CD4-positive, alpha-beta T cell (primary cell): Measurements from ENCODE around the gene ST6GALNAC2. TPM values are rescaled to one million over a fixed set of nuclear protein-coding genes. Genes with fewer than 3 reads are reported as not detected.

ENCODE experiments used
- ATAC-seq: fragments of 200-7000 bp; cut with Tn5 transposase; one replicate; pipeline ENCODE4 v1.10.0; 2022; ENCODE audit warnings: mild to moderate bottlenecking; ENCODE audit not compliant: poor library complexity
- CTCF ChIA-PET: fragments of 350-600 bp; sonication (Branson Sonifier 250); formaldehyde crosslinking; loops from one replicate; lab custom pipeline; 2021; ENCODE audit warnings: antibody characterized with exemption, inconsistent platforms; lab: Charles Lee
- POLR2A ChIA-PET: fragments of 350-600 bp; sonication (Branson Sonifier 250); formaldehyde crosslinking; loops from one replicate; lab custom pipeline; 2021; ENCODE audit warnings: antibody characterized with exemption, inconsistent platforms; lab: Charles Lee
- DNase-seq, 14 experiments: peaks; one replicate each; pipeline ENCODE4 v3.0.0-alpha.2; 2013 to 2020; ENCODE audit warnings: mixed read lengths in 2 of 14
- H3K27ac ChIP-seq, 2 donors: one replicate each; pipeline versions ENCODE4 v1.5.1 to v1.7.0; 2013; ENCODE audit warnings: low read length in 2 of 2, low read depth in 1 of 2, mild to moderate bottlenecking in 1 of 2
- H3K27me3 ChIP-seq, 2 experiments: 1 replicate in 1 of 2; 2 replicates in 1 of 2; pipeline versions ENCODE4 v1.6.1 to v1.7.0; 2013; ENCODE audit warnings: low read length in 2 of 2, control low read depth in 1 of 2, mild to moderate bottlenecking in 1 of 2, moderate library complexity in 1 of 2; ENCODE audit not compliant: insufficient read depth in 2 of 2, control insufficient read depth in 1 of 2
- H3K36me3 ChIP-seq: one replicate; pipeline ENCODE4 v1.6.1; 2013; ENCODE audit warnings: low read length, control low read depth; ENCODE audit not compliant: insufficient read depth
- H3K4me1 ChIP-seq: one replicate; pipeline ENCODE4 v1.6.1; 2013; ENCODE audit warnings: low read length, control low read depth; ENCODE audit not compliant: insufficient read depth
- H3K4me3 ChIP-seq: one replicate; pipeline ENCODE4 v1.5.1; 2013; ENCODE audit warnings: mild to moderate bottlenecking, low read length, moderate library complexity
- H3K9me3 ChIP-seq, 2 experiments: 1 replicate in 1 of 2; 2 replicates in 1 of 2; pipeline versions ENCODE4 v1.6.1 to v1.7.0; 2013; ENCODE audit warnings: low read length in 2 of 2, mild to moderate bottlenecking in 2 of 2, control low read depth in 1 of 2, moderate library complexity in 1 of 2; ENCODE audit not compliant: control insufficient read depth in 1 of 2, insufficient read depth in 1 of 2
- H3K27ac Mint-ChIP-seq: one replicate; pipeline ENCODE4 v1.8.0; 2020; ENCODE audit warnings: mixed read lengths
- H3K27me3 Mint-ChIP-seq: one replicate; pipeline ENCODE4 v1.8.0; 2021; ENCODE audit warnings: mixed read lengths
- H3K36me3 Mint-ChIP-seq: one replicate; pipeline ENCODE4 v1.8.0; 2021; ENCODE audit warnings: low read depth, mixed read lengths
- H3K4me1 Mint-ChIP-seq: one replicate; pipeline ENCODE4 v1.8.0; 2021; ENCODE audit warnings: low read depth, mixed read lengths
- H3K4me3 Mint-ChIP-seq: one replicate; pipeline ENCODE4 v1.8.0; 2020; ENCODE audit warnings: mild to moderate bottlenecking, mixed read lengths
- H3K9me3 Mint-ChIP-seq: one replicate; pipeline ENCODE4 v1.8.0; 2020; ENCODE audit warnings: mixed read lengths
- intact Hi-C, 2 experiments: fragments of 100-400 bp; cut with DNase I in 1 of 2; cut with micrococcal nuclease in 1 of 2; formaldehyde crosslinking; loops; one replicate each; pipeline versions ENCODE4 v1.15.1 to v1.9.0; 2023 to 2025; cut with DNase I, micrococcal nuclease
- total RNA-seq, 174 experiments: library from RNA in 2 of 174; stranded (reverse) in 2 of 174; gene quantifications; one replicate each; pipeline ENCODE4 v1.2.3 and lab custom pipeline; 2021 to 2026
- TF ChIP-seq, protein P1 (sequence below): fragments of 200-600 bp; IDR thresholded peaks from one replicate; pipeline ENCODE4 v1.8.0; 2022; ENCODE audit warnings: antibody characterized with exemption, mild to moderate bottlenecking

The ST6GALNAC2 gene
- total RNA-seq, 2 experiments from 2014 or later, result 0.49 to 1.2 TPM

DNA sequence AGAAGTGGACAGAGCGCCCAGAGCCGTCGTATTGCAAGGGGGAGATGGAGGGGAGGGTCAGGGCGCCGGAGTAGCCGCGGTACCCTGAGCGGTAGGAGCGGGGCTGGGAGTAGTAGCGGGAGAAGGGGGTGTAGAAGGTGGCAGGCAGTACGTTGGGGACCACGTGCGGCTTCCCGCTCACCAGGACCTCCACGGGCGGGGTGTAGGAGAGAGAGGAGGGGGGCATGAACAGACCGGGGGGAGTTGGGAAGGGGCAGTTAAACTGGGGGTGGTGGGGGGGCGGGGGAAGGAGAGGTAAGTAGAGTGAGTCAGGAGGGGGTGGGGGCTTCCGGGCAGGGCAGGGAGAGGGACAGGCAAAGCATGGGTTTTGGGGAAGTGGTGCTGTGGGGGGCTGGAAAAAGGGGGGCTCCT is 16.8 kb downstream of the ST6GALNAC2 start:
- Mint-ChIP-seq H3K4me3 (no peak overlapping the region), H3K4me1 (peaks cover 27% of the 10 kb centered on the region), H3K9me3 (no peaks in the 10 kb centered on the region), H3K27ac (no peak overlapping the region), H3K27me3 (peaks cover 4% of the 10 kb centered on the region), H3K36me3 (peaks cover 31% of the 10 kb centered on the region)
- ChIA-PET POLR2A (no interaction called here), CTCF (interaction anchor here (1.1 kb wide), 1 partner anchor 11 kb away, joined by 4 read pairs; no protein-coding TSS in a partner anchor)
- Histone ChIP-seq H3K36me3 (peaks cover 25% of the 10 kb centered on the region), H3K4me1 (peaks cover 20% of the 10 kb centered on the region), H3K9me3 (peaks cover 0 to 8% of the 10 kb centered on the region in 2 experiments), H3K4me3 (no peak overlapping the region), H3K27ac (no peak overlapping the region), H3K27me3 (no peaks in the 10 kb centered on the region)
- no peak for ATAC-seq
- DNase-seq, result no peak
- TF ChIP-seq, protein P1, sequence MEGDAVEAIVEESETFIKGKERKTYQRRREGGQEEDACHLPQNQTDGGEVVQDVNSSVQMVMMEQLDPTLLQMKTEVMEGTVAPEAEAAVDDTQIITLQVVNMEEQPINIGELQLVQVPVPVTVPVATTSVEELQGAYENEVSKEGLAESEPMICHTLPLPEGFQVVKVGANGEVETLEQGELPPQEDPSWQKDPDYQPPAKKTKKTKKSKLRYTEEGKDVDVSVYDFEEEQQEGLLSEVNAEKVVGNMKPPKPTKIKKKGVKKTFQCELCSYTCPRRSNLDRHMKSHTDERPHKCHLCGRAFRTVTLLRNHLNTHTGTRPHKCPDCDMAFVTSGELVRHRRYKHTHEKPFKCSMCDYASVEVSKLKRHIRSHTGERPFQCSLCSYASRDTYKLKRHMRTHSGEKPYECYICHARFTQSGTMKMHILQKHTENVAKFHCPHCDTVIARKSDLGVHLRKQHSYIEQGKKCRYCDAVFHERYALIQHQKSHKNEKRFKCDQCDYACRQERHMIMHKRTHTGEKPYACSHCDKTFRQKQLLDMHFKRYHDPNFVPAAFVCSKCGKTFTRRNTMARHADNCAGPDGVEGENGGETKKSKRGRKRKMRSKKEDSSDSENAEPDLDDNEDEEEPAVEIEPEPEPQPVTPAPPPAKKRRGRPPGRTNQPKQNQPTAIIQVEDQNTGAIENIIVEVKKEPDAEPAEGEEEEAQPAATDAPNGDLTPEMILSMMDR, result no peak
- intact Hi-C loops, result no loop called here

GRCh38 chr17:76567634-76568432 is 17.8 kb downstream of the ST6GALNAC2 start:
- ChIA-PET CTCF (interaction anchor here (1.1 kb wide), 1 partner anchor 10 kb away, joined by 4 read pairs; no protein-coding TSS in a partner anchor), POLR2A (interaction anchor here (0.8 to 1.1 kb wide), 2 partner anchors 10 kb away, joined by 3 to 4 read pairs; no protein-coding TSS in a partner anchor)
- H3K4me3 Mint-ChIP-seq, result peak overlapping the region; percentile 7
- H3K9me3 ChIP-seq, result peaks cover 0 to 8% of the 10 kb centered on the region in 2 experiments
- no peaks in the 10 kb centered on the region for H3K9me3 Mint-ChIP-seq
- peak in 2 of 14 experiments; percentile 25 to 48 for DNase-seq
- no peak overlapping the region for H3K27ac ChIP-seq
- H3K27me3 ChIP-seq, result no peaks in the 10 kb centered on the region
- H3K27ac Mint-ChIP-seq, result peak overlapping the region; percentile 44
- H3K36me3 Mint-ChIP-seq, result peaks cover 39% of the 10 kb centered on the region
- peak; percentile 41 for ATAC-seq
- H3K4me1 ChIP-seq, result peaks cover 23% of the 10 kb centered on the region
- intact Hi-C loops, result no loop called here
- peaks cover 33% of the 10 kb centered on the region for H3K36me3 ChIP-seq
- peaks cover 4% of the 10 kb centered on the region for H3K27me3 Mint-ChIP-seq
- H3K4me1 Mint-ChIP-seq, result peaks cover 34% of the 10 kb centered on the region
- TF ChIP-seq, protein P1, result no peak
- no peak overlapping the region for H3K4me3 ChIP-seq

DNA sequence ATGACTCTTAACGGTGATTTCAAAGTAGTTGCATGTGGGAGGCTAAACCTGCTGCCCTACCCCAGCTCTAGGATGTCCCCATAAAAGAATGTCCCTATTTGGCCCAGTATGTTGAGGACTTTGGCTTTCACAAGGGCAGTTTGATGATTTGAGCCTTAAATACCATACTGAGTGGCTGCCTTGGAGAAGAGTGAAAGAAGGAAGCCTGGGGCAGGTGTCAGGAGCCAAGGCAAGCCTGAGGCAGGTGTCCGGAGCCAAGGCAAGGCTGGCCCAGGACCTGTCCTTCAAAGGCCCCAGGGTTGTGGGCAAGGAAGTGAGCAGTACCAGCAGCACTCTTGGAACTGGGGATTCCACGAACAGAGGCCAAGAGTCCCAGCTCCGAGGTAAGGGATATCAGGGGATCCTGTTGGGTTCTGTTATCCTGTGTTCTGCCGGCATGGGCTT is 18.6 kb downstream of the ST6GALNAC2 start:
- CTCF ChIA-PET, result no interaction called here
- H3K27me3 ChIP-seq, result no peaks in the 10 kb centered on the region
- Mint-ChIP-seq H3K4me1 (peaks cover 38% of the 10 kb centered on the region), H3K36me3 (peaks cover 43% of the 10 kb centered on the region), H3K9me3 (no peaks in the 10 kb centered on the region), H3K27ac (peak overlapping the region; percentile 49), H3K4me3 (no peak overlapping the region), H3K27me3 (peaks cover 4% of the 10 kb centered on the region)
- POLR2A ChIA-PET, result interaction anchor here (0.8 to 1.1 kb wide), 2 partner anchors 9 to 11 kb away, joined by 3 to 4 read pairs; no protein-coding TSS in a partner anchor
- intact Hi-C loops, result no loop called here
- ATAC-seq (no peak), DNase-seq (no peak)
- H3K4me1 ChIP-seq, result peaks cover 29% of the 10 kb centered on the region
- no peak overlapping the region for H3K4me3 ChIP-seq
- TF ChIP-seq, protein P1, result no peak
- no peak overlapping the region for H3K27ac ChIP-seq
- H3K36me3 ChIP-seq, result peaks cover 41% of the 10 kb centered on the region
- H3K9me3 ChIP-seq, result peaks cover 0 to 8% of the 10 kb centered on the region in 2 experiments
